GM19025 (cell line): ENCODE measurements around the gene MRAS.

Experiments used
- ATAC-seq: cut with Tn5 transposase; IDR thresholded peaks from one replicate; pipeline ENCODE4 v1.9.1; 2021; ENCODE audit warnings: mild to moderate bottlenecking, low read depth, moderate library complexity; ENCODE audit not compliant: unreplicated experiment

Gene MRAS

DNA sequence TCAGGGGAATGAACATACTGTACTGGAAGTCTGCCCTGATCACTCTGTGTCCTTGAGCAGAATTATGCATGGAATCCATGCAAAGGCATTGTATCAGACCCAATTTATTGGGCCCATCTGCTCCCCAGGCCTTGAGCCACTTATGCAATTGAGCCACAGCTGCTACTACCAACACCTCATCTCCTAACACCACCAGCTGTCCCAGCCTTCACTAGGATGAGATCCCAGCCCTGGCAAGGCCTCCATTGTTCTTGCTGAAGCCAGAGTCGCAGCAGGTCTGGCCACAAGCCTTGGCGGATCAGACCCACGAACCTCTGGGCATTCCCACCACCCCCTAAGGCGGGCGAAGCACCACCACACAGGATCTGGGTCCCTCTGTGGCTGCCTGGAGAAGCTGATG is 9.6 kb upstream of the MRAS start:
- no peak for ATAC-seq

DNA sequence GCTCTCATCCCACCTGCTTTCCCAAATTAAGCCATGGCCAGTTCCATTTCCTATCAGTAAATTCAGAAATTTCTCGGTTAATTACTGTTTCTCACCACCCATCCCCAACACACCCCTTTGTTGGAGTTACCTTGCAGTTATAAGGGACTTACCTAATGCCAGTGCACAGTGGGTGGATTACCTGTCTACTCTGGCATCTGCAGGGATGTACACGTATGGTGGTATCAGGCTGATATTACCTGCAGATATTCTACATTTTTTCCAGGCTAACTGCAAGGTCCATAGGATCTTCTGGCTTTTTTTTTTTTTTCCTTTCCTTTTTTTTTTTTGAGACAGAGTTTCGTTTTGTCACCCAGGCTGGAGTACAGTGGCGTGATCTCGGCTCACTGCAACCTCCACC is 7.9 kb upstream of the MRAS start:
- no peak for ATAC-seq

- ATAC-seq: no peak
These were observed 3.6 kb upstream of the MRAS start for GRCh38 chr3:138344754-138345153.

- ATAC-seq: no peak
These were observed 668 bp downstream of the MRAS start for GRCh38 chr3:138348754-138349739.

DNA sequence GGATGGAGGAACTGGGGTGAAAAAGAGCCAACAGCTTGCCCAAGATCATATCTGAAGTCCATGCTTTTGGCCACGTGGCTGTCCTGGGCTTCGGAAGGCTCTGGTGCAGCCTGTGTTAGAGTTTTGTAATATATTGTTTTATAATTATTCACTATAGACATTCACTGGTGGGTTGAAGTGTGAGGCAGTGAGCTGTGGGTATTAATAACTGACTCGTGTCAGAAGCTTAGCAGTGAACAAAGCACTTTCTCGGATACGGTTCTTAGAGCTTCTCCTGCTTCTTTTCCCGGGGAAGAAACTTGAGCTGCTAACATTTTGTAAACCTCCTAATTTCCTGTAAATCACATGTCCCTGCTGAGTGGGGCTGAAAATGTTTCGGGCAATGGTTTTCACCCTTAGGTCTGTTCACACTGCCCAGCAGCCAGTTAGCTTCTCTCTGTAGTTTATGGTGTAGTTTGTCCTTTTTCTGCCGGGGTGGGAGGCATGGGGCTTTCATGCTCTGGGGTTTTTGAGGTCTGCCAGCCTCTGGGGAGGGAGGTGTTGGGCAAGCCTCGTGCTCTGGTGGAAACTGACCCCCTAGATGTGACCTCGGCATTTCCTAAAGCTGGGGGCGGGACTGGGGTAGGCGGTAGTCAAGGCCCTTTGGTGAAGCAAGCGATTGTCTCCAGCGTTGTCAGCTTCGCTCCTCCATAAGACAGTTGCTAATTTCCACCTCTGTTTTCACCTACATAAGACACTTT is 1.7 kb downstream of the MRAS start:
- ATAC-seq: no peak

- no peak for ATAC-seq
These were observed 2.8 kb downstream of the MRAS start for GRCh38 chr3:138351151-138351550.

DNA sequence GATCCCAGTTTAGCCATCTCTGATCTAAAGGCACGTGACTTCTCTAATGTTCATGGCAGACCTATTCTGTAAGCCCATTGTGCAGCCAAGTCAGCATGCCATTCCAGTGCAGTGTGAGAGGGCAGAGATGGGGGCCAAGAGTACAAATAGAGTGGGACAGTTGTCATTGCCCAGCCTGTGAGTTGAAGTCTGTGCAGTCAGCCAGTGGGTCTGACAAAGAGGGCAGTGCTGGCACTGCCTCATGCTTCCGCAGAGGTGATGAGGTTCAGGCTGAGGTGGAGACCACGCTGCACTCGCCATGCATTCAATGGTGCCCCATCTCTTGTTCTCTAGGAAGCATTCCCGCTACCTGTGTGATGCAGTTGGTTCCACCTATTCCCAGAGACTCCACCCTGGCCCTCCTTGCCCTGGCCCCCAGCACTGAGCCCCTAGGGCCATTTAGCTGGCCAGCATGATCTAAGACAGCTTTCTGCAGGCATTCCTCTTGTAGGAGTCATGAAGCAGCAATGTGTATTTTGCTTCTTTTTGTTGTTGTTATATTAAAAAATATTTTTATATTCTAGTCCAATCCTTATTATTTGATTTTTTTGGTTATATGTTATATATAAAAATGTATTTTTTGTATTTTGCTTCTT is 3.7 kb downstream of the MRAS start:
- no peak for ATAC-seq

- ATAC-seq: no peak
These were observed 6.0 kb downstream of the MRAS start for GRCh38 chr3:138354376-138354775.

DNA sequence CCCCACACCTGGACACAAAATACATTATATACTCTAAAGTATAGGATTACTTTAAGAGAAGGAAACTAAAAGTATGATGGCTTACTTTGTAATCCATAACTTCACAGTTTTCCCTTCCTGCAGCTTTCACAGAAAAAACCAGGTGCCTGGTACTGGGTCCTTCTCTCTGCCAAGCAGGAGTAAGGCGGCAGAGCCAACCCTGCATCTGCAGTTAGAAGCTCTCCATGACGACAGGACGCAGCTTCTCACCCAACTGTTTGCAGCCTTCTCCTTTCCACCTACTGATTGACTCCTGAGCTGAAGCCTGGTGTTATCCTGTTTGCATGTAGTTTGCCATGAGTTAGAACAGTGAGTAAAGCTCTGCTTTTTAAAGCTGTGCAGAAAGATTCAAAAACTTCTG is 6.7 kb downstream of the MRAS start:
- no peak for ATAC-seq

- ATAC-seq: no peak
These were observed 8.5 kb downstream of the MRAS start for GRCh38 chr3:138356730-138357405.

DNA sequence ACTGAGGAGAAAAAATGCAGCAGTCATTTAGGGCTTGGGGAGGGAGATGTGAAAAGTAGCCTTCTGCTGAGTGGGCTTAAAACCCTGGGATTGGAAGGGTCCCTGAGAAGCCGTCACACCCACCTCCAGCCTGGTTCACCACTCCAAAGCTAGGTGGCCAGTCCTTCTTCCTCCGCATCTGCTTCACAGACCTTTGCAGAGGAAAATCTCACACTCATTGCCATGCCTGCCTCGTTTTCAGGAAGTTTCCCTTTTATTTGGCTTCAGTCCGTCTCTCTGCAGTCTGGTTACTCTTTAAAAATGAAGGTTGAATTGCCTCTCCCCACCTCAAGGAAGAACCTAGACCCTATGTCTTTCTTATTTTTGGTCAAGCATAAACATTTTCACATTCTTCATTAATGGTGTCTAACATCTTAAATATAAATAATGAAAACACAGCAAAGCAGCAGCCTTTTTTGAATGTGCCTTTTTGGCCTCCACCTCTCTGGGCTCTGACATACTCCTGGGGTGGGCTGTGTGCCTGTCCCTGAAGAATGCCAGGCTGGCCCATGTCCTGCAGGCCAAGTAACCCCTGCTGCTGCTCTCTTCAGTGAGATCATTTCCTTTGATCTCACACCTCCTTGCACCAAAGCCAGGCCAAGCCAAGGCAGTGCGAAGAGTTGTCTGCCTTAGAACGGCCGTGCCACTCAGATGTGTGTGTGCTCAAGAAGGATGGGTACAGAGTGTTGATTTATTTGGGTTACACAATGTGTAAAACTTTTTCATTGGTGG is 11.0 kb downstream of the MRAS start:
- ATAC-seq: no peak

DNA sequence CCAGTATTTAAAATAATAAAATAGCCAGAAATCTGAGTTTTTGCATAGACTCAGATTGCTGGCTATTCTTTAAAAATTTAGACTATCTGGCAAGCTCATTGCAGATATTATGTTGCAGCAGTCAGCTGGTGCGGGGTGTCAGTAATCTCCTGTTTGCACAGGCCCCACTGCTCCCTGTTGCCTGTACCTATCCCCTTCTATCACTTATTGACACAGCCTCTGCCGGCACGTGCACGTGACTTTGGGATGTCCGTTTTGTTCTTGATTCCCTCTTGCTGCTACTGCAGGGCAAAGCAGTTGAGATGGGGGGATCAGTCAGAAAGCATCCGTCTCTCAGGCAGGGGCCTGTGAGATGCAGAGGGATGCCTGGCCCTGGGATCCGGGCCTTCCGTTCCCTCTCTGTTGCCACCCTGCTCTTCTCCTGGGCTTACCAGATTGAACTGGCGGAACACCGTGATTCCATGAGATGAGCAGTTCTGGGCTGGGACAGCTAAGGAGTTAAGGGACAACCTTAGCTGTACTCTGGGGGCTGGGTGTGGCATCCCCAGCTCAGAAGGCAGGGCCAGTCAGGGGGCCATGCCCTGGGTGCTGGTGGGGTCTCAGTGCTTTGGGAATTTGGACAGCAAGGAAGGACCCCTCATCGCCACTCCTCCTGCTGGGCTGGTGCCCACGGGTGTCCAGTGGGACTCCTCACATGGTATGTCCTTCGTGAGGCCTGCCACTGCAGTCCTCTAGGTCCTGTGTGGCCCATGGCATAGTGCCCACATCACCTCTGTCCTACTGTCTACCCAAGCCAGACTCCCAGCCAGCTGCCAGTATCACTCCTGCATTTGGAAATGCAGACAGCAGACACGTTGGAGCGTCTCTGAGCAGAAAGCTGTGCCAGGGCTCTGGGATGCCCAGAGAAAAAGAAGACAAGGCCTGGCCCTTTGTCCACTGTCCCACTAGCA is 11.8 kb downstream of the MRAS start:
- no peak for ATAC-seq

DNA sequence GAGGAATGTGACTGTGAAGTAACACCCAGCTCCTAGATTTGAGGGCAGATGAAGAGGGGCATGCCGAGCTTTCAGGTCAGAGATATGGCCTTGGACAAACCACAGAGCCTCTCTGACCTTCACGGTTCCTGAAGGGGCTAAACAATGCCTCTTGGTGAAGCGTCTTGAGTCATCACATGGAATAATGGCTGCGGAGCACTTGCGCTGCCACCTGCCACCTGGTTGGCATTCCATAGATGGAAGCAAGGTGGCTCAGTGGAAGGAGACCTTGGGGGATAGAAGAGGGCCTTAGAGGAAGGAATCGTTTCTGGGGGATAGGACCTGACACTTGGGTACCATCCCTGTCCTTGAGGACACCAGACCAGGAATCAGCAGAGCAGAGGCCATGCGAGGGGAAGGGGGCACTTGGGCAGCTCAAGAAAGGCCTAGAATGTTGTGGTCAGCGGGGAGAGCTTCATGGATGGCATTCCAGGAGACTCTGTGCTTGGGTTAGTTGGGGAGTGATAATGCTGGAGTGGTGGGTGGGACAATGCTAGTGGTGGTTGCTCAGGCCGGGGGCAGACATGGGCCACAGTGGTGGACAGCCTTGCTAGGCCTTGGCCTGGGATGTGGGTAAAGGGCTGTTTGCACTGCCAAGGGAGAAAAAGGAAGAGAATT is 12.6 kb downstream of the MRAS start:
- ATAC-seq: no peak

DNA sequence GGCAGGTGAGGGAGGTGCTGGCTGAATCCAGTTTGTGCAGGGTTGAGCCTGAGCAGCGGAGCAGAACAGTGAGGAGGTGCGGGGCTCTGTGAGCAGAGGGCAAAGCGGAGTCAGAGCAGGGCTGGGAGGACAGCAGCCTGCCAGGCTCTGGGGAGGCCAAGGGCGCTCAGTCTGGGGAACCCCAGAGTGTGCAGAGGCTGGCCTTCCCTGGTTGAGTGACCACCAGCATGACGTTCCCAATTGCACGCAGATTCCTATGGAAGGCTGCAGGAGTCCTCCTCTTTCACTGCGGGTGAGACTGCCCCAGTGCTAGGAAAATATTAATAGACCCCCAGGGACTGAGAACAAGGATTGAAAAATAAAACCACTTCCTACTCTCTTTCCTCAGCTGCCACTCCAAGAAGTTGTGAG is 13.2 kb downstream of the MRAS start:
- no peak for ATAC-seq

DNA sequence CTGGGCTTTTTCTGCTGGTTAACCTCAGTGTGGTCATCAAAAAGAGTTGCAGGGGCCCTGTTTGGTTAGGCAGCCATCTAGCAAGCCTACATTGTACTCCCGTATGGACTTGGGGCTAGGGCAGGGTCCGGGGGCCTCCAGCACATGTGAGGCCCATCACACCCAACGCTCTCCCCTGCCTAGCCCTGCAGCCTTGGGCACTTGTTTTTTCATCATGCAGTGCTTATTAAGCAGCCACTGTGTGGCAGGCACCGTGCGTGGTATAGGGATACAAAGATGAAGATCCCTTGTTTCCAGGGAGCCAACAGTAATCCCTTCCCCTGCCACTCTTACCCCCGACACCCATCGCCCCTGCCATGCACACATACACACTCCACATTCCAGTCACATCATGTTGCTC is 14.2 kb downstream of the MRAS start:
- no peak for ATAC-seq

DNA sequence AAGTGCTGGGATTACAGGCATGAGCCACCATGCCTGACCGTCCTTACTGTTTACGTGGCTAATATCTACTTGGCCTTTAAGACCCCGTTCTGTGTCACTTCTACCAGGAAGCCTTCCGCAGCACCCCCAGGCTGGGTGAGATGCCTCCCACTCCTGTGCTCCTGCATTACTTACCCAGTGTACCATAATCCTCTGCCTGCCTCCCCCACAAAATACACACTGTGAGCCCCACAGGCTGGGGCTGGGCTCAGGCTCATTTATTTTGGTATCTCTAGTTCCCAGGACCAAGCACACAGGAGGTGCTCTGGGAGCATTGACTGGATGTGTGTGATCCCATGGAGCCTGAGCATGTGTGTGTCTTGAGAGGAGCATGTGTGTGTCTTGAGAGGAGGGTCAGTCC is 14.9 kb downstream of the MRAS start:
- ATAC-seq: no peak

DNA sequence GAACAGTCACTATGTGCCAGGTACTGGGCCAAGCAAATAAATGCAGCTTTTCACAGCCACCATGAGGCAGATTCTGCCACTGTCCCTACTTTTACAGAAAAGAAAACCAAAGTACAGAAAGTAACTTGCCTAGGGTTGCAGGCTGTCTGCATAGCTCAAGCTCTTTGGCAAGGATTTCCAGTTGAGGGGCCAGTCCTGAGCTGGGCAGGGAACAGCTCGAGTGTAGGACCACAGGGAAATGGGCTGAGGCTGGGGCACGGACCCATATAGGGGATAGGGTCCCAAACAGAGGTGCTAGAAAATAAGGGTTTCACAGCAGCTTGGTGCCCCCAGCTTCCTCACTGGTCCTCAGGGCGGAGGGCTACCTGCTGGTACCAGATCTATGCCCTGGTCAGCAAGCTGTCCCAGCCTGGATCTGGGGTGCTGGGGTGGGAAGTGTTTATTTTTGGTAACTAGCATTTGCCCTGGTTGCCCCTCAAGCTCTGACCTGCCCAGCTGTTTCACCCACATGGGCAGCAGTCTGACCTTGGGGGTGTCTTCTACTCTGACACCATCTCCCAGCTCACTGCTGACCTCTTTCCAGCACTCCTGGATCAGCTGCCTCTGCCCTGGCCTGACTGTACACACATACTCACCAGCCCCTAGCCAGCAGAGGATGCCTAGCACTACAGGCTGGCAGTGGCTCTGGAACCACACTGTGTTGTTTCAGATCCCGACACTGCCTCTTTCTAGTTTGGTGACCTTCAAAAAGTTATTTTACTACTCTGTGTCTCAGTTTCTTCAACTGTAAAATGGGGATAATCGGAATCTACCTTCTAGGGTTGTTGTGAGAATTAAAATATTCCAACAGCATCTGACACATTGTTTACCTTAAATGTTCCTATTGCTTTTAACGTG is 16.2 kb downstream of the MRAS start:
- no peak for ATAC-seq

DNA sequence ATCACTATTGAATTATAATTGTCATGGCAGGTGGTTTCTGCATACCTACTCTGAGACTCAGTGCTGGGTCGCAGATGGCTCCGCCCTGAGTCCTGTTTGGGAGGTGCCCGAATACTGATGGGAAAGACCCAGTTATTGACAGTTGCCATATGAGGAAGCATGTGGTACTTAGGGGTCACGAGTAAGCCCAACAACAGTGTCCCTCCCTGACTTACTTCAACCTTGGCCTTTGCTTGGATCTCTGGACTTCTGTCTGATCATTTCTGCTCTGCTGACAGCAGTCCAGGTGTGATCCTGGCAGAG is 16.8 kb downstream of the MRAS start:
- ATAC-seq: no peak
